C4-2B (cell line): ENCODE data around the gene DPH5.

Experiments
- CTCF ChIP-seq: fragments of 450-650 bp; conservative IDR thresholded peaks from 2 replicates; pipeline ENCODE4 v1.5.1; 2017; ENCODE audit warnings: mild to moderate bottlenecking
- ZFX ChIP-seq: fragments of 450-650 bp; IDR thresholded peaks from 2 replicates; pipeline ENCODE4 v1.6.1; 2017

- no peak for TF ChIP-seq CTCF
- TF ChIP-seq ZFX, result no peak
These were observed 8.1 kb downstream of the DPH5 start for GRCh38 chr1:101017448-101017847.
